SK-N-SH (cell line): ENCODE results near the gene HIPK2. TPM values are rescaled to one million over a fixed set of nuclear protein-coding genes. Genes with fewer than 3 reads are reported as not detected.

Experiments
- CTCF ChIA-PET: fragments of 300-600, 350-600 bp; formaldehyde crosslinking; extraction: SDS; loops from one replicate; lab custom pipeline; 2021; lab: Yijun Ruan, JAX
- POLR2A ChIA-PET: fragments of 350-600 bp; sonication (Branson Sonifier 250); formaldehyde crosslinking; extraction: SDS; loops from one replicate; lab custom pipeline; 2020; ENCODE audit warnings: antibody characterized with exemption, inconsistent platforms; lab: Yijun Ruan, JAX
- DNase-seq: peaks from one replicate; pipeline ENCODE4 v3.0.0; 2012
- H2AFZ ChIP-seq: fragments of 200-600 bp; sonication (generic); 2 replicates; pipeline ENCODE4 v1.8.1; 2016; ENCODE audit warnings: antibody characterized with exemption, mild to moderate bottlenecking, low read depth
- H3F3A ChIP-seq: fragments of 200-600 bp; sonication (generic); replicated peaks from 2 replicates; pipeline ENCODE3; 2016; ENCODE audit warnings: antibody characterized with exemption, mild to moderate bottlenecking; ENCODE audit not compliant: insufficient read depth
- H3K27ac ChIP-seq, 2 experiments: fragments of 200-500 bp in 1 of 2; fragments of 200-600 bp in 1 of 2; sonication (Bioruptor generic) in 1 of 2; sonication (generic), shearing (Covaris generic) in 1 of 2; 2 replicates each; pipeline versions ENCODE4 v1.5.1 to v1.6.1; 2014 to 2016; ENCODE audit warnings: low read depth in 2 of 2, inconsistent platforms in 1 of 2, low read length in 1 of 2, mild to moderate bottlenecking in 1 of 2, mixed read lengths in 1 of 2
- H3K27me3 ChIP-seq: fragments of 200-600 bp; sonication (generic), shearing (Covaris generic); 2 replicates; pipeline ENCODE4 v1.6.1; 2016; ENCODE audit warnings: mixed run types; ENCODE audit not compliant: insufficient read depth
- H3K36me3 ChIP-seq, 2 experiments: fragments of 200-500 bp in 1 of 2; fragments of 200-600 bp in 1 of 2; sonication (Bioruptor generic) in 1 of 2; sonication (generic) in 1 of 2; replicated peaks in 1 of 2; 2 replicates each; pipeline versions ENCODE3 to v1.5.1; 2014 to 2016; ENCODE audit warnings: low read length in 1 of 2, mild to moderate bottlenecking in 1 of 2; ENCODE audit not compliant: insufficient read depth in 2 of 2, control insufficient read depth in 1 of 2
- H3K4me1 ChIP-seq, 2 experiments: fragments of 200-500 bp in 1 of 2; fragments of 200-600 bp in 1 of 2; sonication (Bioruptor generic) in 1 of 2; sonication (generic), shearing (Covaris generic) in 1 of 2; 2 replicates each; pipeline versions ENCODE4 v1.5.1 to v1.6.1; 2014 to 2016; ENCODE audit warnings: low read depth in 1 of 2, low read length in 1 of 2, mixed run types in 1 of 2; ENCODE audit not compliant: insufficient read depth in 2 of 2, control insufficient read depth in 1 of 2
- H3K4me2 ChIP-seq: fragments of 200-600 bp; sonication (generic), shearing (Covaris generic); 2 replicates; pipeline ENCODE4 v1.6.1; 2017; ENCODE audit warnings: mixed run types
- H3K4me3 ChIP-seq, 2 experiments: fragments of 200-500 bp in 1 of 2; fragments of 200-600 bp in 1 of 2; sonication (Bioruptor generic) in 1 of 2; sonication (generic), shearing (Covaris generic) in 1 of 2; 2 replicates each; pipeline versions ENCODE4 v1.5.1 to v1.8.1; 2014 to 2016; ENCODE audit warnings: low read depth in 2 of 2, inconsistent platforms in 1 of 2, low read length in 1 of 2, mild to moderate bottlenecking in 1 of 2, mixed read lengths in 1 of 2, moderate library complexity in 1 of 2
- H3K79me2 ChIP-seq: fragments of 200-600 bp; sonication (generic); 2 replicates; pipeline ENCODE4 v1.8.1; 2017; ENCODE audit warnings: mild to moderate bottlenecking; ENCODE audit not compliant: insufficient read depth
- H3K9ac ChIP-seq: fragments of 200-600 bp; sonication (generic); 2 replicates; pipeline ENCODE4 v1.6.1; 2017; ENCODE audit warnings: mixed run types
- H3K9me2 ChIP-seq: fragments of 200-600 bp; sonication (generic); 2 replicates; pipeline ENCODE4 v1.6.1; 2017; ENCODE audit warnings: mixed run types
- H3K9me3 ChIP-seq: fragments of 200-600 bp; sonication (generic); 2 replicates; pipeline ENCODE4 v1.6.1; 2017; ENCODE audit warnings: mixed run types, mild to moderate bottlenecking, moderate library complexity
- H4K20me1 ChIP-seq: fragments of 200-600 bp; sonication (generic); 2 replicates; pipeline ENCODE4 v1.6.1; 2017; ENCODE audit warnings: mild to moderate bottlenecking, mixed run types; ENCODE audit not compliant: insufficient read depth
- EP300 ChIP-seq, 2 experiments: IDR thresholded peaks; 2 replicates each; pipeline versions ENCODE4 v1.4.0 to v1.6.1; 2012; ENCODE audit warnings: borderline replicate concordance in 1 of 2, low read depth in 1 of 2, low read length in 1 of 2
- EZH2phosphoT487 ChIP-seq: fragments of 200-600 bp; sonication (generic); IDR thresholded peaks from 2 replicates; pipeline ENCODE4 v1.6.1; 2017; ENCODE audit warnings: low read depth, mixed run types, mild to moderate bottlenecking, antibody characterized with exemption, moderate library complexity, borderline replicate concordance
- MAX ChIP-seq: IDR thresholded peaks from 2 replicates; pipeline ENCODE4 v1.4.0; 2012; ENCODE audit warnings: low read depth
- NRF1 ChIP-seq: IDR thresholded peaks from 2 replicates; pipeline ENCODE4 v1.6.1; 2012; ENCODE audit warnings: low read depth, mild to moderate bottlenecking, low read length
- RXRA ChIP-seq: IDR thresholded peaks from 2 replicates; pipeline ENCODE4 v1.4.0; 2012; ENCODE audit warnings: low read depth, mild to moderate bottlenecking, borderline replicate concordance
- SMC3 ChIP-seq: IDR thresholded peaks from 2 replicates; pipeline ENCODE4 v1.6.1; 2012; ENCODE audit warnings: low read depth, low read length, improper control_type of control experiment
- TAF1 ChIP-seq: IDR thresholded peaks from 2 replicates; pipeline ENCODE4 v1.6.1; 2012; ENCODE audit warnings: low read depth, mild to moderate bottlenecking, low read length, moderate library complexity, borderline replicate concordance
- TEAD4 ChIP-seq: IDR thresholded peaks from 2 replicates; pipeline ENCODE4 v1.4.0; 2012; ENCODE audit warnings: mild to moderate bottlenecking, borderline replicate concordance; ENCODE audit not compliant: insufficient read depth
- USF1 ChIP-seq: IDR thresholded peaks from 2 replicates; pipeline ENCODE4 v1.4.0; 2012; ENCODE audit warnings: low read depth, borderline replicate concordance
- ZBTB33 ChIP-seq: IDR thresholded peaks from 2 replicates; pipeline ENCODE4 v1.4.0; 2012; ENCODE audit warnings: low read depth, borderline replicate concordance
- WGBS: methylation state at CpG from one replicate; pipeline ENCODE4 v1.1.6; 2017; ENCODE audit warnings: low lambda C conversion rate; 5-methylcytosine and 5-hydroxymethylcytosine counted together
- polyA plus RNA-seq, 3 experiments: library from polyadenylated mRNA; depleted of rRNA; stranded (reverse); fragments of >200 nt; gene quantifications; 2 replicates each; pipeline ENCODE4 v1.2.3, GENCODE V29; 2012

HIPK2 gene
- polyA plus RNA-seq, 1 of the 3 experiments (the other 2 are of a cell fraction) = 14.2 TPM

- POLR2A ChIA-PET = no interaction called here
- Histone ChIP-seq H3K4me3 (peak overlapping the region in 1 of 2 experiments; percentile 13; a peak in 1 of 4 replicates), H3K4me2 (peak overlapping the region; percentile 54), H3F3A (peaks cover 29% of the 10 kb centered on the region), H3K4me1 (peaks cover 20 to 48% of the 10 kb centered on the region in 2 experiments), H4K20me1 (peaks cover 58% of the 10 kb centered on the region)
- no peak for TF ChIP-seq USF1
- no peak for TF ChIP-seq TAF1
- no peak for TF ChIP-seq EZH2phosphoT487
- no peak for TF ChIP-seq RXRA
- TF ChIP-seq MAX = no peak
- TF ChIP-seq EP300 (IDR thresholded peaks at IDR 0.05; ENCODE audit: borderline replicate concordance in 1 of 2, low read depth in 1 of 2, low read length in 1 of 2) = no peak
- TF ChIP-seq NRF1 = no peak
- no peak for TF ChIP-seq SMC3
- TF ChIP-seq, all 33 proteins: peak for 0
- Histone ChIP-seq H3K79me2 (peaks cover 93% of the 10 kb centered on the region), H3K9me3 (no peaks in the 10 kb centered on the region), H3K9me2 (no peaks in the 10 kb centered on the region), H3K27me3 (no peaks in the 10 kb centered on the region), H3K9ac (no peak overlapping the region), H2AFZ (no peak overlapping the region), H3K27ac (peak overlapping the region; percentile 45 to 76), H3K36me3 (peaks cover 0 to 18% of the 10 kb centered on the region in 2 experiments)
- DNase-seq = no peak
- 87% methylated on average over 15 of the region's 15 CpGs for whole genome bisulfite sequencing
- CTCF ChIA-PET = interaction anchor here (0.7 to 0.8 kb wide), 2 partner anchors 33 to 168 kb away, joined by 3 read pairs; no protein-coding TSS in a partner anchor
These were observed 46.8 kb downstream of the HIPK2 start for GRCh38 chr7:139730746-139731612.

GRCh38 chr7:139728203-139728602 is 49.6 kb downstream of the HIPK2 start:
- Histone ChIP-seq H2AFZ (no peak overlapping the region), H3K4me1 (peaks cover 20 to 38% of the 10 kb centered on the region in 2 experiments), H3K79me2 (peaks cover 91% of the 10 kb centered on the region), H3K4me3 (no peak overlapping the region), H3K27ac (peak overlapping the region in 1 of 2 experiments; percentile 44; a peak in 1 of 4 replicates), H3K9ac (no peak overlapping the region), H3K9me2 (no peaks in the 10 kb centered on the region), H3K4me2 (no peak overlapping the region), H3K36me3 (peaks cover 0 to 18% of the 10 kb centered on the region in 2 experiments), H3K27me3 (no peaks in the 10 kb centered on the region), H3K9me3 (no peaks in the 10 kb centered on the region), H4K20me1 (peaks cover 64% of the 10 kb centered on the region), H3F3A (peaks cover 28% of the 10 kb centered on the region)
- no CpG with 5 or more reads among the region's 1 CpG for WGBS
- no peak for TF ChIP-seq ZBTB33
- no peak for TF ChIP-seq TEAD4
- POLR2A ChIA-PET = interaction anchor here (1.2 kb wide), 1 partner anchor 17 kb away, joined by 5 read pairs; no protein-coding TSS in a partner anchor
- DNase-seq = no peak
- CTCF ChIA-PET = interaction anchor here (0.8 to 1.4 kb wide), 2 partner anchors 68 to 81 kb away, joined by 3 read pairs; no protein-coding TSS in a partner anchor
